ENCODE results near the gene MRPS27.

DNA sequence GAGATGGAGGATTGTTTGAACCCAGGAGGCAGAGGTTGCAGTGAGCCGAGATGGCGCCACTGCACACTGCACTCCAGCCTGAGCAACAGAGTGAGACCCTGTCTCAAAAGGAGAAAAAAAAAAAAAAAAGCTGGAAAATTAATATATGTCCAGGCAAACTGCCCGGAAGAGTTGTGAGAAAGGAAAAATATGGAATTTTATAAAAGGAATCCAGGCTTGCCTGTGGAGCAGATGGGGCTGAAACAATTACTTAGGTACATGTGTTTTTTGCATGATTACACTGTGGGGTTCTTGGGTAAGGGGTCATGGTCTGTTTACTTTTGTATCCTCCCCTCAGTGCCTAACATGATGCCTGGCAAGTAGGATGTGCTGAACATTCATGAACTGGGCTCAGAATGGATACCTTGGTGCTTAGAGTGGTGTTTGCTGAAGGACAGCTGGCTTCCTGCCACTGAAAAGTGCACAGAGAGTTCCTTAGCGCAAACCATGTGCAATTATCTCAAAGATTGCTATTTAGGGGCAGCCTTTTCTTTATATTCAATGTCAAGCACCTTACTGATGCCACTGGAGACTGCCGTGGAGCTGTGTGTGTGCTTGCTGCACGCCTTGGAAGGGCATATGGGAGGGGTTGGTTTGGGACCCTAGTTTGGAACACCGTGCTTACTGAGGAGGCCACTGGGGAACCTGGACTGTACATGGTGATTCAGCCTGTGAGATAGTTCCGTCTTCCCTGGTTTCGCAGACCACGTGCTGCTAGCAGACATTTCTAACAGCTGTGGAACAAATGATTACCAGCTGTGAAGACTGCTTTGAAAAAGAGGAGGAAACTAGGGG is 134.3 kb downstream of the MRPS27 start:
- TF ChIP-seq, protein P1, sequence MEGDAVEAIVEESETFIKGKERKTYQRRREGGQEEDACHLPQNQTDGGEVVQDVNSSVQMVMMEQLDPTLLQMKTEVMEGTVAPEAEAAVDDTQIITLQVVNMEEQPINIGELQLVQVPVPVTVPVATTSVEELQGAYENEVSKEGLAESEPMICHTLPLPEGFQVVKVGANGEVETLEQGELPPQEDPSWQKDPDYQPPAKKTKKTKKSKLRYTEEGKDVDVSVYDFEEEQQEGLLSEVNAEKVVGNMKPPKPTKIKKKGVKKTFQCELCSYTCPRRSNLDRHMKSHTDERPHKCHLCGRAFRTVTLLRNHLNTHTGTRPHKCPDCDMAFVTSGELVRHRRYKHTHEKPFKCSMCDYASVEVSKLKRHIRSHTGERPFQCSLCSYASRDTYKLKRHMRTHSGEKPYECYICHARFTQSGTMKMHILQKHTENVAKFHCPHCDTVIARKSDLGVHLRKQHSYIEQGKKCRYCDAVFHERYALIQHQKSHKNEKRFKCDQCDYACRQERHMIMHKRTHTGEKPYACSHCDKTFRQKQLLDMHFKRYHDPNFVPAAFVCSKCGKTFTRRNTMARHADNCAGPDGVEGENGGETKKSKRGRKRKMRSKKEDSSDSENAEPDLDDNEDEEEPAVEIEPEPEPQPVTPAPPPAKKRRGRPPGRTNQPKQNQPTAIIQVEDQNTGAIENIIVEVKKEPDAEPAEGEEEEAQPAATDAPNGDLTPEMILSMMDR (IDR thresholded peaks at IDR 0.05; ENCODE audit: insufficient read depth, low read depth, low read length): no peak
- TF ChIP-seq EZH2 (IDR thresholded peaks at IDR 0.05; ENCODE audit: insufficient read depth, low read length): no peak
